ENCODE measurements around the gene SRMS. TPM values are rescaled to one million over a fixed set of nuclear protein-coding genes. Genes with fewer than 3 reads are reported as not detected.

Gene SRMS
- total and polyA plus RNA-seq, 2 of the 13 experiments (the other 11 are each of a cell fraction or from before 2014, with no cell fraction given): not detected

DNA sequence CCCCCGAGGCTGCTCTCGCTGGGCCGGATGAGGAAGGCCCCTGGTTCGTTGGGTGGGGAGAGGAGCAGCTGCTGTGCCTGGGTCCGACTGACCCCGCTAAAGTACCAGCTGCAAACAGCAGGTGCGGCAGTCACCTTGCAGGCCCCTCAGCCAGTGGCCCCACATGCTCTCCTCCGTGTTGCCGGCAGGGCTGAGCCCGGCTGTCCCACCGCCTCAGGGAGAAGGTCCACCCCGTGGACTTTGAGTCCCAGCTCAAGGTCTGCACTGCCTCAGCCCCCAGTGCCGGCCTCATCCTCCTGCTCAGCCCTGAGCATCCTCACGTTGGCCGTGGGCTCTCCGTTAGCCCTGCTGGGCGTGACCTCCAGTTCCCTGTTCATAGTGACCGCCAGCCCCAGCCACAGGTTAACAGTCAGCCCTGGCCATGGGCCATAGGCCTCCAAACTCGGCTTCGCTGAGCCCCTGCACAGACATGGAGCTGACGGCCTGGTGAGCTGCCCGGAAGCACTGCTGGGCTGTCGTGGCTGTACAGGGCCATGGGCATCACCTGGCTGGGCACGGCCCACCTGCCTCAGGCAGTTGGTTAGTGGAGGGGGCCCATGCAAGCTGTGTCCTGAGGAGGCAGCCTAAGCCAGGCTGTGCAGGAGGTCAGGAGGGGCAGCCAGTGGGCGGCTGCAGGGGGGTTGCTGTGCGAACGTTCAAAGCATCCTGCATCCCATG, 3.1 kb downstream of the SRMS start (continued):
- TF ChIP-seq AGO2 (optimal IDR thresholded peaks at IDR 0.05; ENCODE audit: low read depth, low read length) (no peak), ZBTB44 (CRISPR knock-in tag; IDR thresholded peaks at IDR 0.05) (no peak), TOE1 (CRISPR knock-in tag; IDR thresholded peaks at IDR 0.05) (no peak), ZMYM2 (CRISPR knock-in tag; IDR thresholded peaks at IDR 0.05) (peak; percentile 93; the same call in 1 of the 2 replicates), ZNF142 (CRISPR knock-in tag; IDR thresholded peaks at IDR 0.05) (no peak), ELF1 (CRISPR knock-in tag; IDR thresholded peaks at IDR 0.05) (peak; percentile 47; the same call in 1 of the 2 replicates), JUND (CRISPR knock-in tag; IDR thresholded peaks at IDR 0.05) (no peak), PAF1 (CRISPR knock-in tag; IDR thresholded peaks at IDR 0.05) (no peak), NFYC (CRISPR knock-in tag; IDR thresholded peaks at IDR 0.05) (no peak), ZNF644 (CRISPR knock-in tag; IDR thresholded peaks at IDR 0.05; ENCODE audit: low read depth) (no peak), HINFP (CRISPR knock-in tag; IDR thresholded peaks at IDR 0.05; ENCODE audit: low read depth) (no peak), EED (CRISPR knock-in tag; IDR thresholded peaks at IDR 0.05) (no peak), NR2C2 (CRISPR knock-in tag; IDR thresholded peaks at IDR 0.05; ENCODE audit: borderline replicate concordance) (peak; percentile 34; the same call in 1 of the 2 replicates), PRPF4 (IDR thresholded peaks at IDR 0.05; ENCODE audit: low read depth, low read length, poor library complexity, severe bottlenecking) (no peak)
- TF ChIP-seq, protein P1, sequence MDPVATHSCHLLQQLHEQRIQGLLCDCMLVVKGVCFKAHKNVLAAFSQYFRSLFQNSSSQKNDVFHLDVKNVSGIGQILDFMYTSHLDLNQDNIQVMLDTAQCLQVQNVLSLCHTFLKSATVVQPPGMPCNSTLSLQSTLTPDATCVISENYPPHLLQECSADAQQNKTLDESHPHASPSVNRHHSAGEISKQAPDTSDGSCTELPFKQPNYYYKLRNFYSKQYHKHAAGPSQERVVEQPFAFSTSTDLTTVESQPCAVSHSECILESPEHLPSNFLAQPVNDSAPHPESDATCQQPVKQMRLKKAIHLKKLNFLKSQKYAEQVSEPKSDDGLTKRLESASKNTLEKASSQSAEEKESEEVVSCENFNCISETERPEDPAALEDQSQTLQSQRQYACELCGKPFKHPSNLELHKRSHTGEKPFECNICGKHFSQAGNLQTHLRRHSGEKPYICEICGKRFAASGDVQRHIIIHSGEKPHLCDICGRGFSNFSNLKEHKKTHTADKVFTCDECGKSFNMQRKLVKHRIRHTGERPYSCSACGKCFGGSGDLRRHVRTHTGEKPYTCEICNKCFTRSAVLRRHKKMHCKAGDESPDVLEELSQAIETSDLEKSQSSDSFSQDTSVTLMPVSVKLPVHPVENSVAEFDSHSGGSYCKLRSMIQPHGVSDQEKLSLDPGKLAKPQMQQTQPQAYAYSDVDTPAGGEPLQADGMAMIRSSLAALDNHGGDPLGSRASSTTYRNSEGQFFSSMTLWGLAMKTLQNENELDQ (CRISPR knock-in tag; IDR thresholded peaks at IDR 0.05; ENCODE audit: borderline replicate concordance): no peak
